GM19035 (cell line): Measurements from ENCODE around the gene RIN3.
A peak's percentile ranks its signal among the peaks of the same experiment; 100 is the strongest.

ENCODE experiments used
- ATAC-seq: cut with Tn5 transposase; IDR thresholded peaks from one replicate; pipeline ENCODE4 v1.9.1; 2021; ENCODE audit not compliant: unreplicated experiment

RIN3 gene

GRCh38 chr14:92510972-92511371 lies 2.6 kb upstream of the RIN3 start:
- ATAC-seq: no peak

DNA sequence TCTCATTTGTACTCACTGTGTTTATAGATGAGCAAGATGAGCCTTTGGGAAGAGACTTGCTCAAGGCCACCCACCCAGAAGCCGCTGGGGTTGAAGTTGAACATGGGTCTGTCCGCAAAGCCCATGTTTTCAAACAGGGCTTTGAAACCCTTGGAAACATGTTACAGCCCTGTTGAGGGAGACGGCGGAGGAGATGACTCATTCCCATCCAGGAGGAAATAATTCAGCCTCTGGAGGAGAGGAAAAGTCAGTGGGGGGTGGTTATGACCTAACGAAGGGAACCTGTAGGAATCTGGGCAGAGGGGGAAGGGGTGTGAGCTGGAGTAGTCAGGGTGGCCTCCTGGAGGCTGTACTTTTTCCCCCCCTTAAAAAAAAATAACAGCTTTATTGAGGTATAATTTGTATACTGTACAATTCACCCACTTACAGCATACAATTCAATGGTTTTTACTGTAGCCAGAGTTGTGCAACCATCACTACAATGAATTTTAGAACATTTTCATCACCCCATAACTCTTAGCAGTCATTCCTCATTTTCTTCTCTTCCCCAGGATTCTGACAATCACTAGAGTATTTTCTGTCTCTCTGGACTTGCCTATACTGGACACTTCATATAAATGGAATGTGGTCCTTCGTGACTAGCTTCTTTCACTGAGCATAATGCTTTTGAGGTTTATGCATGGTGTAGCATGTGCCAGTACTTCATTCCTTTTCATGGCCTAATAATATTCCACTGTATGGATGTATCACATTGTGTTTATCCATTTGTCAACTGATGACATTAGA lies 1.9 kb upstream of the RIN3 start:
- no peak for ATAC-seq

GRCh38 chr14:92512807-92513203 lies 776 bp upstream of the RIN3 start:
- no peak for ATAC-seq

DNA sequence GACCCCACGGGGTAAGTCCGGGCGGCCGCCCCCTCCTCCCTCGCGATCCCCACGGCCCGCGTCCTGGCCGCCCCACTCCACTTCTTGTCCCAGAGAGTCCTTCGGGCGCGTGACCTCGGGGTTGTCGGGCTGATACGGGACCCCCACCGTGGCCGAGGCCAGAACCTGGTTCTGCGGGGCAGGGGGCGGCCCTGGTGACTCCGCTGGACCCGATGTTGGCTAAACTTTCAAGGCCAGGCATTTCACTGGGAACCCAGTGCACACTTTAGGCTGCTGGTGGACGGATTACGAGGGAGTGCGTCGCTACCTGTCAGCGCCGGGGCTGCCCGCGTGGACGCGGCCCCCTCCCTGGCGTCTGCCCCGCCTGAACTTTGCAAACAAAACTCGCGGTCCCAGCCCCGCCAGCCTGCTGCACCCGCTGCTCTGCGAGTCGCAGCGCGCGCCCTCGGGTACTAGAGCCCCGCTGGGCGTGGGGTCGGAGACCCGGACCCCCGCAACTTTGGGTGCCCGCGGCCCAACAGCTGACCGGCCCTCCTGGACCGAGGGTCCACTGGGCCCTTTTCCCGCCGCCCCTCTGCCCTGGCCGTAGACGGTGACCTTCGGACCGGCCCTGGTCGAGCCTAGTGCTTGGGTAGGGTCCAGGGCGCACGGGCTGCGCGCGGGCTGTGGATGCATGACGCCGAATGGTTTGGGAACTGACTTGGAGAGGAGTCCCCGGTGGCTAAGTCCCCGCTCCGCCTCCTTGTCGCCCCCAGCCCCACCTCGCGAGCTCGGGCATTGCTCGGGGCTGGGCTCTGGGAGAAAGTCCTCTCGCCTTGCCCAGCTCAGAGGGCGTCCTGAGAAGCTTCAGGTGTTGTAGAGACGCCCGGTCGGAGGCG lies 624 bp downstream of the RIN3 start:
- ATAC-seq: peak; percentile 36

DNA sequence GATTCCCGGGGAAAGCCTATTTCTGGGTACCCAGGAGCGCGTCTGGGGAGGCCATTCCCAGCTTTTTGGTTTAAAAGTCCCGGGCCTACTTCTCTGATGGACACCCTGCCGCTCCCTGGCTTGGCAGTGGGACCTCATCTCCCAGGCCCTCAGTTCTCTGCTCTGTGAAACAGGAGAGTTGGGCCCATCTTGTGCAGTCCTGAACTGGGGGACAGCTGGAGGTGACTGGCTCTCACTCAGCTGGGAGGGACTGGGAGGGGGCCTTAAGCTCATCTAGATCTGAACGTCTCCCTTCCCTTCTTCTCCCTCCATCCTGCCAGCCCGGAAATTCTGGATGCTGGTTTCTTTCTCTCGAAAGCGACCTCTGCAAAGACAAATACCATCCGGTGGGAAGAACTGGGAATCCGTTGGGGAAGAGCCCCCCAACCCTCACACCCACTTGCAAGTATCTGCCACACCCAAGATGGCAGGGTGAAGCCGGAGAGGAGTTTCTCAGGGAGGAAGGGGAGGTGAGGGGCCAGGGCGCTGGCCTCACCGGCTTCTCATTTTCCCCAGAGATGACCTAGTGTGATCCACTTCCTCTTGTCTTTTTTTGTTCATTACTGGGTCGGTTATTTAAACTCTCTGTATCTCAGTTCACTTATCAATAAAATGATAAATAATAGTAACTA lies 1.4 kb downstream of the RIN3 start:
- ATAC-seq: no peak

DNA sequence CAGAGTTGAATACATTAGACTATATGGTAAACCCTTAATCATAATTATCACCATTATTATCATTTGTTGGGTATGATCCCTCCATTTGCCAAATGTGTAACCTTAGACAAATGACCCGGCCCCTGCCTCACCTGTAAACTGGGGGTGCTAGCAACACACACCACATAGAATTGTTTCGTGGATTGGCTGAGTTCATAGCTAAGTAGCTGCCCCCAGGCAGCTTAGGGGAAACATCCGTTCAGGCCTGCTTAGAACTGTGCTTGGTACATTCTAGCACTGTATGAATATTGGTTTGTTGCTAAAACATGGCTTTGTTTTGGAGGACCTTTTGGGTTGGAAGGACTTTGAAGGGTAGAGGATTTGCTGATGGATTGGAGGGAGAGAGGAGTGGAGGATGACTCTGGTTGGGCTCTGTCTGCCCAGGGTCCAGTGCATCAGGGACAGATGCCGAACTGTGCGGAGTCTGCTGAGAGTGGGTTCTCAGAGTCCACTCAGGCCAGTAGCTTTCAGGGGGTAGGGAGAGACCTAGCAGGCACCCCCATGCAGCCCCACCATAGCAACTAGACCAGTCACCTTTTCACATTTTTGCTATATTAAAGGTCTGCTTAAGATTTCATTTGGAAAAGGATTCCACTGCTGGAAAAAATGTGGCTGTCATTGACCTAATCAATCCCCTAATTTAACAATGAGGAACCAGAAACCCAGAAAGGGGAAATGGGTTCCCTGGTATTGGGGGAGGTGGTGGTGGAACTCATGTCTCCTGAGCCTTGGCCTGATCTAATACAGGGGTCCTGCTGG lies 2.2 kb downstream of the RIN3 start:
- no peak for ATAC-seq

GRCh38 chr14:92516344-92516965 lies 2.9 kb downstream of the RIN3 start:
- ATAC-seq: no peak

GRCh38 chr14:92516966-92517506 lies 3.5 kb downstream of the RIN3 start:
- ATAC-seq: no peak

GRCh38 chr14:92517761-92518160 lies 4.2 kb downstream of the RIN3 start:
- ATAC-seq: no peak

DNA sequence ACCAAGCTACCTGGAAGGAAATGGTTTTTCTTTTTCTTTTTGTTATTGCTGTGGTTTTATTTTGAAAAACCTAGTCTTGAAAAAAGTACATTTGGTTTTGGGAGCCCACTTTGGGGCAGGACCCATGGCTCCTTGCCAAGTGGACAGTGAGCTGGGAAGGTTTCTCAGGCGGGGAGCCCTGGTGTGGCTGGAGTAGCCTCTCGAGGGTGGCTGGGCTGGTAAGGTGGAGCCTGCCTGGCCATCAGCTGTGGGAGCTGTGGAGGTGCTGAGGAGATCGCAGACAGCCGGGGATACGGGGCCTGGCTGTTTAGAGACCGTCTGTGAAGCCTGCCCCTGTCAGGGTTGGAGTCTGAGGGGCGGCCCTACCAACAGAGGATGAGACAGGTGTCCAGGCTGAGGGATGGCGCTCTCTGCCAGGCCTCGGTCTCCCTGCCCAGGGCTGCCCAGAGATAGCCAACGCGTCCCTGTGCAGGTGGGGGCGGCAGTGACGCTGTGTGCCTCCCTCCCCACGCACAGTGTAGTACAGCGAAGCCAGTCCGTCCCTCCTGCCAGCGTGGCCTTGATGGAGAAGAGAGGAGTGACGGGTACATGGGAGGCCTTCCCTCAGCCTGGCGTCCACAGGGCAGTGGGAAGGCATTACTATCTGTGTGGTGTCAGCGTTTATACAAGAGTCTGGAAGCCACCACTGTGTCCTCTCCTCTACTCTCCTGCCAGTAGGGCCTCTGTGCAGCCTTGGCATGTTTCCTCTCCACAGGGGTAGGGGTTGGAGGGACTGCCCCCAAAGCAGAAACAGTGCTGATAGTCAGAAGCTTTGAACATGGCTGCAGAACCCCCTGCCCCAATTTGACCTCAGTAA lies 5.9 kb downstream of the RIN3 start:
- peak; percentile 20 for ATAC-seq

GRCh38 chr14:92520102-92521057 lies 6.8 kb downstream of the RIN3 start:
- peak; percentile 58 for ATAC-seq

GRCh38 chr14:92521058-92521415 lies 7.5 kb downstream of the RIN3 start:
- ATAC-seq: no peak

DNA sequence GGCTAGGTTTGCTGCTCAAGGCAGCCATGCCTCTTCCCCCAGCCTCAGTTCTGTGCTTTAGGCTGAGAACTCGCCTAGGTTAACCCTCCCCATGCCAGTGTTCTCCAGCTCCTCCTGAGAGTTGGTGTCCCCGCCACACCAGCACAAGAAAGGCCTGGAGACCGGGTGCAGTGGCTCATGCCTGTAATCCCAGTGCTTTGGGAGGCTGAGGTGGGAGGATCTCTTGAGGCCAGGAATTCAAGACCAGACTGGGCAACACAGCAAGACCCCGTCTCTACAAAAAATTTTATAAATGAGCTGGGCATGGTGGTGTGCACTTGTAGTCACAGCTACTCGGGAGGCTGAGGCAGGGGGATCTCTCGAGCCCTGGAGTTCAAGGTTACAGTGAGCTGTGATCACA lies 10.2 kb downstream of the RIN3 start:
- no peak for ATAC-seq

- ATAC-seq: no peak
Measured at GRCh38 chr14:92524602-92525185, 11.1 kb downstream of the RIN3 start.

DNA sequence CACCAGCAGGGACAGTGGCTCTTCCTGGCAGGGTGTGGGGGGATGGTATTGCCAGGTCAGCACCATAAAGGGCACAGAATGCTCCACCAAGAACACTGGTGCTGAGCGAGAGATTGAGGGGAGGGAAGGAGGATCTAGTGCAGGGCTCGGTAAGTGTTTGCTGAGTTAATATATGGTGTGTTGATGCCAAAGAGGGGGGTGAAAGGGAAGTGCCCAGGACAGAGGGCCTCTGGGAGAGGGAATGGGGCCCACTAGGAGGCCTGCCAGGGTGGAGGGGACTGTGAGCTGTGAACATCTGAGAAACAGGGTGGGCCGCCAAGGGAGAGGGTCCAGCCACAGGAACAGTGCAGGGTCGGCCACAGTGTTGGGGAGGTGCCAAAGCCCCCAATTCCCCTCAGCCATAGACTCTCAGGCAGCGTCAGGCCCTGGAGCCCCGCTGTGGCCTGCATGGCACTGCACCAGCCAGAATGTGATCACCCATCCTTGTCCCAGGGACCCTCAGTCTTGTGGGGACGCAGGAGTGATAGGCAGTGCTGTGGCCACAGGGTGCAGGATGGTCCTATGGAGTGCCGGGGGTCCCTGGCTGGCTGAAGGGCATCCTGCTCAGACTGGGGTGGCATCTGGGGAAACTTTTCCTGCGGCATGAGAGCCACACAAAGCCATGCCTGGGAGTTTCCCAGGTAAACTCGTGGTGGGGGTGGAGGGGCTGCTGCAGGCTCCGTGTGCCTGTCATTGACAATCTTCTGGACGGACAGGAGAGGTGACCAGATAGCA lies 11.9 kb downstream of the RIN3 start:
- ATAC-seq: no peak

- ATAC-seq: no peak
Measured at GRCh38 chr14:92527721-92528120, 14.1 kb downstream of the RIN3 start.

DNA sequence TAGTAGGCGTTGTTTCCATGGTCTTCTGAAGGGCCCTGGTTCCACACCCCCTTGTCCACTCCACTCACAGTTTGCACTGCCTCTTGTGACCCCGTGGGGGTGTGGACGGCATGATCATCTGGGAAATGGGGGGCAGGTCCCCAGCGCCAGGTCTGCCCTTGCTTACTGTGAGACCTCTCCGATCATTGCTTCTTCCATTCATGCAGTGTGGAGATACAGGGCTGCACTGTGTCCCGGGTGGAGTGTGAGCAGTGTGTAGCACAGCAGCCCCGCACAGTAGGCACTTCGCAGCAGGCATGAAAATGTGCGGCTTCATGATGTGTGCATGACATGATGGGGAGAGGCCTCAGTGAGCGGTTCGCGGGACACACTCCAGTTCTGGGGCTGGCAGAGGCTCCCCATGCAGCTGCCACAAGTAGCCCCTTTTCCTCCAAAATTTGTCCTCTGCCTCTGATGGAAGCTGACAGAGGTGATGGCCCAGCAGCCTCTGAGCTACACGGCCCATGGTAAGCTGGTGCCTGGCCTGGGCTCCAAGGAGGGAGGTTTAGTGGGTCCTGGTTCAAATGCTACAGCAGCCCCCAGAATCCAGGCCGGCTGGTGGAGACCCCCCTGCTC lies 15.0 kb downstream of the RIN3 start:
- ATAC-seq: no peak
